Measurements from ENCODE around the gene CHST11. TPM values are rescaled to one million over a fixed set of nuclear protein-coding genes. Genes with fewer than 3 reads are reported as not detected.

Gene CHST11
- total and polyA plus RNA-seq, 10 of the 15 experiments (the other 5 are each of a cell fraction or from before 2014, with no cell fraction given): 1.9 to 38.1 (median 17.2) TPM

DNA sequence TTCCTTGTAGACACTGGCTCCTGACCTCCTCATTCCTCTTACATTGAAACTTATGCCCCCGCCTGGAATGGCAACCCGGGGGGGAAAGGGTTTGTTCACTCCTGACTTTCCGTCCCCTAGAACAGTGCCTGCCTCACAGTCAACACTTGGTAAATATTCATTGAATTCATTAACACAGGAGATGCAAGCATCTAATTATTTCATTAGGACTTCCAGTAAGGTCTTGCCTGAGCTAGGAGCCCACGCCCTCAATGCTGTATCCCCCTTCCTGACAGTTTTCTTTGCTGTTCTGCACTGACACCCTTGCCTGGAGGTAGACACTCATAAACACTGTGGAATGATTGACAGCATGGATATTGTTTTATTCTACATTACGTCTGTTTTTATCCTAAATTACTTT, 49.3 kb upstream of the CHST11 start (continued):
- TF ChIP-seq, protein P1, sequence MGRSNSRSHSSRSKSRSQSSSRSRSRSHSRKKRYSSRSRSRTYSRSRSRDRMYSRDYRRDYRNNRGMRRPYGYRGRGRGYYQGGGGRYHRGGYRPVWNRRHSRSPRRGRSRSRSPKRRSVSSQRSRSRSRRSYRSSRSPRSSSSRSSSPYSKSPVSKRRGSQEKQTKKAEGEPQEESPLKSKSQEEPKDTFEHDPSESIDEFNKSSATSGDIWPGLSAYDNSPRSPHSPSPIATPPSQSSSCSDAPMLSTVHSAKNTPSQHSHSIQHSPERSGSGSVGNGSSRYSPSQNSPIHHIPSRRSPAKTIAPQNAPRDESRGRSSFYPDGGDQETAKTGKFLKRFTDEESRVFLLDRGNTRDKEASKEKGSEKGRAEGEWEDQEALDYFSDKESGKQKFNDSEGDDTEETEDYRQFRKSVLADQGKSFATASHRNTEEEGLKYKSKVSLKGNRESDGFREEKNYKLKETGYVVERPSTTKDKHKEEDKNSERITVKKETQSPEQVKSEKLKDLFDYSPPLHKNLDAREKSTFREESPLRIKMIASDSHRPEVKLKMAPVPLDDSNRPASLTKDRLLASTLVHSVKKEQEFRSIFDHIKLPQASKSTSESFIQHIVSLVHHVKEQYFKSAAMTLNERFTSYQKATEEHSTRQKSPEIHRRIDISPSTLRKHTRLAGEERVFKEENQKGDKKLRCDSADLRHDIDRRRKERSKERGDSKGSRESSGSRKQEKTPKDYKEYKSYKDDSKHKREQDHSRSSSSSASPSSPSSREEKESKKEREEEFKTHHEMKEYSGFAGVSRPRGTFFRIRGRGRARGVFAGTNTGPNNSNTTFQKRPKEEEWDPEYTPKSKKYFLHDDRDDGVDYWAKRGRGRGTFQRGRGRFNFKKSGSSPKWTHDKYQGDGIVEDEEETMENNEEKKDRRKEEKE (IDR thresholded peaks at IDR 0.05): no peak
- TF ChIP-seq TCF3 (IDR thresholded peaks at IDR 0.05; ENCODE audit: borderline replicate concordance, insufficient read depth, low read depth, low read length) (no peak), TCF7 (IDR thresholded peaks at IDR 0.05; ENCODE audit: borderline replicate concordance) (no peak), CREB1 (IDR thresholded peaks at IDR 0.05; ENCODE audit: low read depth) (no peak), SP1 (IDR thresholded peaks at IDR 0.05; ENCODE audit: low read depth, low read length) (no peak), SUZ12 (IDR thresholded peaks at IDR 0.05; ENCODE audit: unreplicated experiment) (no peak)
- TF ChIP-seq, protein P2, sequence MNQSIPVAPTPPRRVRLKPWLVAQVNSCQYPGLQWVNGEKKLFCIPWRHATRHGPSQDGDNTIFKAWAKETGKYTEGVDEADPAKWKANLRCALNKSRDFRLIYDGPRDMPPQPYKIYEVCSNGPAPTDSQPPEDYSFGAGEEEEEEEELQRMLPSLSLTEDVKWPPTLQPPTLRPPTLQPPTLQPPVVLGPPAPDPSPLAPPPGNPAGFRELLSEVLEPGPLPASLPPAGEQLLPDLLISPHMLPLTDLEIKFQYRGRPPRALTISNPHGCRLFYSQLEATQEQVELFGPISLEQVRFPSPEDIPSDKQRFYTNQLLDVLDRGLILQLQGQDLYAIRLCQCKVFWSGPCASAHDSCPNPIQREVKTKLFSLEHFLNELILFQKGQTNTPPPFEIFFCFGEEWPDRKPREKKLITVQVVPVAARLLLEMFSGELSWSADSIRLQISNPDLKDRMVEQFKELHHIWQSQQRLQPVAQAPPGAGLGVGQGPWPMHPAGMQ (IDR thresholded peaks at IDR 0.05; ENCODE audit: borderline replicate concordance): no peak

DNA sequence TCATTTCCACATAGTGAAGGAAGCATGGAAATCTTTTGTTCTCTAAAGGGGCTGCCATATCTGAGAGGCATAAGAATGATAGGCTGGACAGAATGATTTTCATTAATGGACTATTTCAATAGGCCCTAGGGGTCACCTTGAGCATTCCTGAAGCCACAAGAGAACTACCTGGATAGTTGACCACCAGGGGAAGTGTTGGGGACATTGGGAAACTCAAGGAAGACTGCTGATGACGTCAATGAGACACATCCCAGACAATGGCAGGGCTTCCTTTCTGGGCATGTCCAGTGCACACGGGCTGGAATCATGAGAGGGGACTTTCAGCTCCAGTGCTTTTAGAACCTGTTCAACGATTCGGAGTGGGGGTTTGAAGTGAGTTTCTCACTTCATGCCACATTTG, 48.8 kb upstream of the CHST11 start:
- H3K27ac ChIP-seq (ENCODE audit: control insufficient read depth, insufficient read depth): no peak overlapping the region
- H3K79me2 ChIP-seq (ENCODE audit: control insufficient read depth, insufficient read depth, low read length): no peaks in the 10 kb centered on the region
- no peak for FAIRE-seq
- H3K9ac ChIP-seq (ENCODE audit: control insufficient read depth, insufficient read depth, low read length): no peak overlapping the region
- peaks cover 2% of the 10 kb centered on the region; the same call in 2 of the 3 replicates for H3K9me3 ChIP-seq (replicated peaks; ENCODE audit: control insufficient read depth, insufficient read depth, low read length)
- no peak overlapping the region for H3K4me2 ChIP-seq (ENCODE audit: control insufficient read depth, insufficient read depth)
- POLR2A ChIA-PET: no interaction called here
- in situ Hi-C loops (cut with MboI): no loop called here
- no peaks in the 10 kb centered on the region for H3K27me3 ChIP-seq (replicated peaks in 1 of 2; ENCODE audit: control insufficient read depth in 2 of 2, insufficient read depth in 2 of 2, low read length in 1 of 2)
- no peaks in the 10 kb centered on the region for H3K36me3 ChIP-seq (ENCODE audit: control insufficient read depth in 2 of 2, insufficient read depth in 2 of 2, low read length in 1 of 2)
- H3K4me1 ChIP-seq (ENCODE audit: control insufficient read depth, insufficient read depth, low read length): peaks cover 9% of the 10 kb centered on the region
- DNase-seq (ENCODE audit: low read depth, low spot score): no peak
- 22% methylated on average over 4 of the region's 4 CpGs for WGBS (ENCODE audit: insufficient coverage, insufficient replicate concordance, low lambda C conversion rate, missing lambda C conversion rate)
- H4K20me1 ChIP-seq (ENCODE audit: control insufficient read depth, insufficient read depth): no peaks in the 10 kb centered on the region
- no peak overlapping the region for H2AFZ ChIP-seq (ENCODE audit: control insufficient read depth, low read depth, low read length)
- CTCF ChIA-PET: no interaction called here
- H3K4me3 ChIP-seq: no peak overlapping the region
- no TSS peak for BruUV-seq (replicated peaks)
- SMC1A ChIA-PET (ENCODE audit: uncharacterized antibody, unreplicated experiment): interaction anchor here (1.4 kb wide), 1 partner anchor 9 kb away, joined by 6 read pairs; no protein-coding TSS in a partner anchor
- ATAC-seq: no peak
- intact Hi-C loops (cut with micrococcal nuclease; ENCODE audit: unreplicated experiment): no loop called here
- RAD21 ChIA-PET (ENCODE audit: unreplicated experiment): no interaction called here
- TF ChIP-seq CREB1 (IDR thresholded peaks at IDR 0.05; ENCODE audit: low read depth) (no peak), CBX3 (IDR thresholded peaks at IDR 0.05; ENCODE audit: borderline replicate concordance, low read depth) (no peak), WRNIP1 (IDR thresholded peaks at IDR 0.05; ENCODE audit: borderline replicate concordance, low read depth, low read length) (no peak), PML (IDR thresholded peaks at IDR 0.05; ENCODE audit: low read length) (no peak), BACH1 (IDR thresholded peaks at IDR 0.05; ENCODE audit: borderline replicate concordance) (no peak), ZNF207 (IDR thresholded peaks at IDR 0.05; ENCODE audit: borderline replicate concordance) (no peak), IRF4 (IDR thresholded peaks at IDR 0.05; ENCODE audit: low read depth, low read length) (no peak), KDM1A (IDR thresholded peaks at IDR 0.05; ENCODE audit: borderline replicate concordance) (no peak)
- TF ChIP-seq, protein P3, sequence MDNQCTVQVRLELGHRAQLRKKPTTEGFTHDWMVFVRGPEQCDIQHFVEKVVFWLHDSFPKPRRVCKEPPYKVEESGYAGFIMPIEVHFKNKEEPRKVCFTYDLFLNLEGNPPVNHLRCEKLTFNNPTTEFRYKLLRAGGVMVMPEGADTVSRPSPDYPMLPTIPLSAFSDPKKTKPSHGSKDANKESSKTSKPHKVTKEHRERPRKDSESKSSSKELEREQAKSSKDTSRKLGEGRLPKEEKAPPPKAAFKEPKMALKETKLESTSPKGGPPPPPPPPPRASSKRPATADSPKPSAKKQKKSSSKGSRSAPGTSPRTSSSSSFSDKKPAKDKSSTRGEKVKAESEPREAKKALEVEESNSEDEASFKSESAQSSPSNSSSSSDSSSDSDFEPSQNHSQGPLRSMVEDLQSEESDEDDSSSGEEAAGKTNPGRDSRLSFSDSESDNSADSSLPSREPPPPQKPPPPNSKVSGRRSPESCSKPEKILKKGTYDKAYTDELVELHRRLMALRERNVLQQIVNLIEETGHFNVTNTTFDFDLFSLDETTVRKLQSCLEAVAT (IDR thresholded peaks at IDR 0.05): no peak
- TF ChIP-seq, protein P4, sequence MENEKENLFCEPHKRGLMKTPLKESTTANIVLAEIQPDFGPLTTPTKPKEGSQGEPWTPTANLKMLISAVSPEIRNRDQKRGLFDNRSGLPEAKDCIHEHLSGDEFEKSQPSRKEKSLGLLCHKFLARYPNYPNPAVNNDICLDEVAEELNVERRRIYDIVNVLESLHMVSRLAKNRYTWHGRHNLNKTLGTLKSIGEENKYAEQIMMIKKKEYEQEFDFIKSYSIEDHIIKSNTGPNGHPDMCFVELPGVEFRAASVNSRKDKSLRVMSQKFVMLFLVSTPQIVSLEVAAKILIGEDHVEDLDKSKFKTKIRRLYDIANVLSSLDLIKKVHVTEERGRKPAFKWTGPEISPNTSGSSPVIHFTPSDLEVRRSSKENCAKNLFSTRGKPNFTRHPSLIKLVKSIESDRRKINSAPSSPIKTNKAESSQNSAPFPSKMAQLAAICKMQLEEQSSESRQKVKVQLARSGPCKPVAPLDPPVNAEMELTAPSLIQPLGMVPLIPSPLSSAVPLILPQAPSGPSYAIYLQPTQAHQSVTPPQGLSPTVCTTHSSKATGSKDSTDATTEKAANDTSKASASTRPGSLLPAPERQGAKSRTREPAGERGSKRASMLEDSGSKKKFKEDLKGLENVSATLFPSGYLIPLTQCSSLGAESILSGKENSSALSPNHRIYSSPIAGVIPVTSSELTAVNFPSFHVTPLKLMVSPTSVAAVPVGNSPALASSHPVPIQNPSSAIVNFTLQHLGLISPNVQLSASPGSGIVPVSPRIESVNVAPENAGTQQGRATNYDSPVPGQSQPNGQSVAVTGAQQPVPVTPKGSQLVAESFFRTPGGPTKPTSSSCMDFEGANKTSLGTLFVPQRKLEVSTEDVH (IDR thresholded peaks at IDR 0.05; ENCODE audit: low read depth, partially characterized antibody): no peak
